GM19397 (cell line): ENCODE data around the gene SYNPR.
"Not testable (repeated sequence)": the region's sequence is repeated elsewhere in the genome, so short reads cannot be mapped to it uniquely, and the experiment has no call there.

Source experiments
- ATAC-seq: cut with Tn5 transposase; IDR thresholded peaks from one replicate; pipeline ENCODE4 v1.9.1; 2021; ENCODE audit warnings: mild to moderate bottlenecking, moderate library complexity; ENCODE audit not compliant: unreplicated experiment

Gene SYNPR

GRCh38 chr3:63278171-63279004 is at the start of gene SYNPR:
Gene SYNPR, plus strand, starts transcription at chr3:63278308.
- no peak for ATAC-seq

- ATAC-seq = peak; percentile 79
Observed at GRCh38 chr3:63228677-63229076, 49.4 kb upstream of the SYNPR start.

GRCh38 chr3:63230146-63230545 is 48.0 kb upstream of the SYNPR start:
- no peak for ATAC-seq

- no peak for ATAC-seq
Observed at GRCh38 chr3:63231643-63232042, 46.5 kb upstream of the SYNPR start.

- no peak for ATAC-seq
Observed at GRCh38 chr3:63232764-63233396, 45.2 kb upstream of the SYNPR start.

- ATAC-seq = no peak
Observed at GRCh38 chr3:63240381-63240902, 37.7 kb upstream of the SYNPR start.

- ATAC-seq = no peak
Observed at GRCh38 chr3:63242124-63242523, 36.0 kb upstream of the SYNPR start.

- no peak for ATAC-seq
Observed at GRCh38 chr3:63244486-63244885, 33.6 kb upstream of the SYNPR start.

- no peak for ATAC-seq
Observed at GRCh38 chr3:63245726-63246241, 32.3 kb upstream of the SYNPR start.

- no peak for ATAC-seq
Observed at GRCh38 chr3:63248015-63248414, 30.1 kb upstream of the SYNPR start.

GRCh38 chr3:63251499-63251898 is 26.6 kb upstream of the SYNPR start:
- no peak for ATAC-seq

- not testable (repeated sequence) for ATAC-seq
Observed at GRCh38 chr3:63255819-63256218, 22.3 kb upstream of the SYNPR start.

- ATAC-seq = no peak
Observed at GRCh38 chr3:63264716-63265115, 13.4 kb upstream of the SYNPR start.

GRCh38 chr3:63274359-63274758 is 3.7 kb upstream of the SYNPR start:
- no peak for ATAC-seq

- no peak for ATAC-seq
Observed at GRCh38 chr3:63279005-63279841, 1.1 kb downstream of the SYNPR start.

- no peak for ATAC-seq
Observed at GRCh38 chr3:63287610-63288009, 9.5 kb downstream of the SYNPR start.

- ATAC-seq = no peak
Observed at GRCh38 chr3:63290686-63291085, 12.6 kb downstream of the SYNPR start.

GRCh38 chr3:63294332-63294731 is 16.2 kb downstream of the SYNPR start:
- no peak for ATAC-seq

- ATAC-seq = no peak
Observed at GRCh38 chr3:63295356-63295755, 17.2 kb downstream of the SYNPR start.

GRCh38 chr3:63295806-63296205 is 17.7 kb downstream of the SYNPR start:
- ATAC-seq = no peak

- ATAC-seq = no peak
Observed at GRCh38 chr3:63296249-63296648, 18.1 kb downstream of the SYNPR start.
